ENCODE results near the gene CFDP1.
A peak's percentile ranks its signal among the peaks of the same experiment; 100 is the strongest.
"Not testable (repeated sequence)": the region's sequence is repeated elsewhere in the genome, so short reads cannot be mapped to it uniquely, and the experiment has no call there.

The CFDP1 gene

DNA sequence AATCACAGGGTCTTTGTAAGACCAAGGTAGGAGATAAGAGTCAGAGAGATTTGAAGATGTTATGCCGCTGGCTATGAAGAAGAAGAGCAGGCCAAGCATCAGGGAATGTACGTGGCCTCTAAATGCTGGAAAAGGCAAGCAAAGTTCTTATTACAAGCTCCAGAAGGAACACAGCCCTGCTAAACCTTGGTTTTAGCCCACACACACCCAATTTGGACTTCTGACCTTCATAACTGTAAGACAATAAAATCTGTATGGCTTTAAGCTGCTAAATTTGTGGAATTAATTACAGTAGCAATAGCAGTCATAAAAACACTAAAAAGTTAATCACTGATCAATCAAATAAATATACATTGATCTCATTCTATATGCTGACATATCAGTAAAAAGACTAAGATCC is 25.1 kb upstream of the CFDP1 start:
- no peak for DNase-seq

DNA sequence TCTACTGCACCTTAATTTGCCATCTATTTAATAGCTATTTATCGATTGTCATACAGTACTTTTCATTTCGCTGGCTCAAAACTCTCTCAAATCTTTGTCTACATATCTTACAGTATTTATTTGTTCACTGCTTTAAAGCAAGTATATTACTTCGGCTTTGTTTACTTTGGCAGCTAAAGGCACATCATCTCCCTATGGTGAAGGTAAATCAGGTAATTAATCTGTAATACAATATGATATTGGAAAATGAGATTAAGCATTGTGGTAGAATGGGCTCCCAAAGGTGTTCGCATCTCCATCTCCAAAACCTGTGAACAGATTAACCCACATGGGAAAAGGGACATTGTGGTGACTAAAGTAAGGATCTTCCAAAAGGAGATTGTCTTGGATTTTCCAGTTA is 24.7 kb upstream of the CFDP1 start:
- no peak for DNase-seq

DNA sequence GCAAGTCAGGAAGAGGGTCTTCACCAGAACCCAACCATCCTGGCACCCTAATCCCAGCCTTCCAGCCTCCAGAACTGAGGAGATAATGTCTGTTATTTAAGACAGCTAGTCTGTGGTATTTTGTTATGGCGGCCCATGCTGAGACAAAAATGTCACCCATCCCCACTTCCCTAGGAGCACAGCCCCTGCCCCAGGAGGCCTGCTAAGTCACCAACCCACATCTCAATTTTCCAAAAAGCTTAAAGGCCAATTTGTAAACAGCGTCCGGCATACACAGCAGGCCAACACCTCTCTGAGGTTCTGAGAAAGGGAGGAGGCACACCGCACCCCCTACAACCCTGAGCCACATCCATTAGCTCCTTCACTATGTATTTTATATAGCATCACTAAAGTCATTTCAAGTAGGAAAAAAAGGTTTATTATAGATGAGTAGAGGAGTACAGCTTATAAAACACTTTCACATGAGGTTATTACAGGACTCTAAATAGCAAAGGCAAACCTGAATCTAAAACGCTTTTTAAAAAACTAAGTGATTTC is 24.2 kb upstream of the CFDP1 start:
- DNase-seq: no peak

DNA sequence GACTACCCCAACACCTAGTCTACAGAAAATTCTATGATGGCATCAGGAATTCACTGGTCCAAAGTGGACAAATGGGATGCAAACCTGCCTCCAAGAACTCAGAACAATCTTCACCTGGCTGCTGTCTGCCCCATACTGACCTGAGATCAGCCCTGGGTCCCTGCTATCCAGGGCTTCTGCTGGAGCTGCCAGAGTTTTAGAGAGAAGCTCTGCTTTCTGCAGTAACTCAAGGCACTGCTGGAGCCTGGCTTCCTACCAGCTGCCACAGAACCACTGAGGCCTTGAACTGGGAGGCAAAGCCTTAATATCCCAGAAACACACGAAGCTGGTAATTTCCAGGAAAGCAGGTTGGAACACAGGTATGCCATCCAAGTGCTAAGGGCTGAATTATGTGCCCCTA is 23.7 kb upstream of the CFDP1 start:
- no peak for DNase-seq

DNA sequence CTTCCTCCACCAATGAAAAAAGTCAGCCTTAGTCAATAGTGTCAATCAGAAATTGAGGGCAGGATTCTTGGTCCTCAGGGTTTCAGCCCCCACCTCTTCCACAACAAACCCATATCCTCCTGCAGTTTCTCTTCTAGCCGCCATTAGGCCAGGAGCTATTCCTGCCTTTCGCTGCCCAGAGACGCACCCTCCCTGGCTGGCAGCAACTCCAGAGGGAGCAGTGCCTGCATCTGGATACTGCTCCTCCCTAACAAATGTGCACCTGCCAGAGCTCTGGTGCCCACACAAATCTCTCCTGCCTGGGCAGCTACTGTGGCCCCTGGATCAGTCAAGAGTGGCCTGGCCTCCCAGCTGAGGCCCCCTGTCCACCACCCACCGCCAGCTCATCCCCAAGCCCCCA is 23.2 kb upstream of the CFDP1 start:
- DNase-seq: not testable (repeated sequence)

DNA sequence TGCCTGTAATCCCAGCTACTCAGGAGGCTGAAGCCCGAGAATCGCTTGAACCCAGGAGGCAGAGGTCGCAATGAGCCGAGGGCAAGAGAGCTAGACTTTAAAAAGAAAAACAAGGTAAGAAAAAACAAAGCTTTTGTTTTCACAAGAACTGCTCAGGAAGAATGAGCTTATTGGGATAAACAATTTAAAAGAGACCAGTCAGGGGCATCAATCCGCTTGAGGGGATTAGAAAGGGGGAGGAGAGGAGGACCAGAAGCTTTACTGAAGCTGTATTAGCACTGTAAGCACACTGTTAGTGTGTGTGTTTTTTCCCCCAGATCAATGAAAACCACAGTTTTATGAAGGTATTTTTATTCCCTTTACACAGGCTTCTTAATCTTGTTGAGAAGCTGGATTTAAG is 22.4 kb upstream of the CFDP1 start:
- no peak for DNase-seq

DNA sequence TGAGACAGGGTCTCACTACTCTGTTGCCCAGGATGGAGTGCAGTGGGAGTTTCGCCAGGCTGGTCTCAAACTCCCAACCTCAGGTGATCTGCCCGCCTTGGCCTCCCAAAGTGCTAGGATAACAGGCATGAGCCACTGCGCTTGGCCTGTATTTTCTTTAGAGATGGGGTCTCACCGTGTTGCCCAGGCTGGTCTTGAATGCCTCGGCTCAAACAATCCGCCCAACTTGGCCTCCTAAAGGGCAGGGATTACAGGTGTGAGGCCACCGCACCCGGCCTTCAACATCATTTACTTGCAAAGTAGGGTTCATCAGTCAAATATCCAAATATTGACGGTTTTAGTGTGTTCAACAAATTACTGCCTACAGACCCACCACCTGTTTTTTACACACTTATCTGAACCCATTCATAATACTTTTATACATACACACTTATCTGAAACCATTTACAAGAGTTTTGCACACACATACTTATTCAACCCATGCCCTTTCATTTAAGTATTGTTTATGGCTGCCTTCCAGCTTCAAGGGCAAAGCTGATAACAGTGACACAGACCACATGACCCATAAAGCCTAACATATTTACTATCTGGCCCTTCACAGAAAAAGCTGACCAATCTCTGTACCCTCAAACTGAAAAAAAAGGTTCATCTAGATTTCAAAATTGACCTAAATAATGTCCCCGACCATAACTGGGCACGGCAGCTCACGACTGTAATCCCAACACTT is 19.3 kb upstream of the CFDP1 start:
- DNase-seq: no peak

DNA sequence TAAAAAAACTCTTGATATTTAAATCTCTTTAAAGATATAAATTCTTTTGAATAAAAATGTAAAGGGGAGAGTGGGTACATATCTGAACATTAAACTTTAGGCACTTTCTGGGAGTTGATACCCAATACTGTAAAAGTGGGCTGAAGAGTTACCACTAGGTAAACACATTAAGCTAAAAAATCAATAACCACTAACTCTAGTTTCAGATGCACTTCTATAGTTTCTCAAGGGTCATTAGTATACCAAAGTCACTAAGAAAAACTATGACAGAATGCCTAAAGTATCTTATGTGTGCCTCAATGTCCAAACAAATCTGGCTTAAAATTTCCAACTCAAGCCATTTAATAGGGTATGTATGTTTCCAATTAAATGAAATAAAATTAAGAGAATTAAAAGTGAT is 13.1 kb upstream of the CFDP1 start:
- DNase-seq: no peak

DNA sequence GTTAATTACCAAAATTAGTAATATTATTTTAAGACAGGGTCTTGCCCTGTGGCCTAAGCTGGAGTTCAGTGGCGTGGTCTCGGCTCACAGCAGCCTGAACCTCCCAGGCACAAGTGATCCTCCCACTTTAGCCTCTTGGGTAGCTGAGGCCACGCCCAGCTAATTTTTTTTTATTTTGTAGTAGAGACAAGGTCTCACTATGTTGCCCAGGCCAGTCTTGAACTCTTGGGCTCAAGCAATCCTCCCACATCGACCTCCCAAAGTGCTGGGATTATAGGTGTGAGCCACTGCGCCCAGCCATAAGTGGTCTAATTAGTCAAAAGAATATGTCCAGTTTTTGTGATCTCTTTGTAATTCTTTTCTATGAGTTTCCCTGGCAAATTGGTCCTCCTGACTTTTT is 12.0 kb upstream of the CFDP1 start:
- no peak for DNase-seq

DNA sequence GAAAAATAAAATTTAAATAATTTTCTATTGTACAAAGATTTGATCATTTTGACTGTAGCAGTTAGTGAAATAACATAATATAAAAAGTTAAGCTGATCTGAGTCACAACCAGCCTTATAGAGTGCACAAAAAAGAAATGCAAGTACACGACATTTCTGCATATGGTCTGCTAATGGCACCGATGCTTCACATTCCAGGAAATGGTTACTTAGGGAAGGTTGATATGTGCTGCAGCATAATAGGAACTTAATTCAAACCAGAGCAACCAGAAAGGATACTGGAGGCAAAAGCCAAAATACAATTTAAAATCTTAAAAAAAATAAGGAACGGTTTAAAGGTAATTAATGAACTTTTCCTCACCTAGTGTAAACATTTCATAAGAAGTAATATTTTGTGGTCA is 10.0 kb upstream of the CFDP1 start:
- DNase-seq: no peak

DNA sequence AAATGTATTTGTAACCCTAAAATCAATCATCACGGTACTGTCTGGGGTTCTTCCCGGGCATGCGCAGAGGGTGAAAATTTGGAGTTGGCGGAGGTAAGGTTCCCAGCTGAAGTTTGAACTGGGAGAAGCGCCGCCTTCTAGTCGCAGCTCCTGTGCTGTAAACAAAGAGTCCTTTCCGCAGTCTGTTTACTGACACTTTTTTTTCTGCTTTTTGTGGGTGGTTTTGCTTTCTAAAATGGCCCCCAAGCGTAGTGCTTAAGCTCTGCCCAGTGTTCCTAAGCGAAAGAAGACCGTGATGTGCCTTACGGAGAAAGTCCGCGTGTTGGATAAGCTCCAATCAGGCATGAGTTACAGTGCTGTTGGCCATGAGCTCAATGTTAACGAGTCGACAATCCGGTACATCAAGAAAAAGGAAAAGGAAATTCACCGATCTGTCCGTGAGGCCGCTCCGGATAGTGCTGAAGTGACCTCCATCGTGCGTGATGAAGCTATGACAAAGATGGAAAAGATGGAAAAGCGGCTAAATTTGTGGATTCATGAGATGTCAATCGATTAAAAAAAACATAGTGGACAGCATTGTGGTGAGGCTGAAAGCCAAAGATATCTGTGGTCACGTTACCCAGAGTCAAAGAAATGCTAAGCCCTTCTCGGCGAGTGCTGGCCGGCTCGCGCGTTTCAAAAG is 570 bp upstream of the CFDP1 start:
- no peak for DNase-seq

DNA sequence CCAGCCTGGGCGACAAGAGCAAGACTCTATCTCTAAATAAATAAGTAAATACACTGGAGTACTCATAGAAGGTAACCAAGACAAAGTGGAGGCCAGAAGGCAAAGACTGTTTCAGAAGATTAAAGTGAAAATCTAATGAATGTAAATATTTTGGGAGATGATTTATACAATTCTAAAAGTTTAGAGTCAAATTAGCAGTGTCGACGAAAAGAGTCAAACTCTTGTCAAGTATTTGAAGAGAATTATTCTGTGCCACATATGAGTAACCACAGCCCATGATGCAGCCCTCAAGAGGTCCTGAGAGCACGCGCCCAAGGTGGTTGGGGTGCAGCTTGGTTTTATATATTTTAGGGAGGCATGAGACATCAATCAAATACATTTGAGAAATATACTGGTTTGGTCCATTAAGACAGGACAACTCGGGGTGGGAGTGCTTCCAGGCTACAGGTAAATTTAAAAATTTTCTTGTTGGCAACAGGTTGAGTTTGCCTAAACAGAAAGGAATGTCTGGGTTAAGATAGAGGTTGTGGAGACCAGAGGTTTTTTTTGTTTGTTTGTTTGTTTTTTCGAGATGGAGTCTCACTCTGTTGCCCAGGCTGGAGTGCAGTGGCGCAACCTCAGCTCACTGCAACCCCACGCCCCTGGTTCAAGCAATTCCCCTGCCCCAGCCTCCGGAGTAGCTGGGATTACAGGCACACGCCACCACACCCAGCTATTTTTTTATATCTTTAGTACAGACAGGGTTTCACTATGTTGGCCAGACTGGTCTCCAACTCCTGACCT is 3.5 kb downstream of the CFDP1 start:
- DNase-seq: no peak

DNA sequence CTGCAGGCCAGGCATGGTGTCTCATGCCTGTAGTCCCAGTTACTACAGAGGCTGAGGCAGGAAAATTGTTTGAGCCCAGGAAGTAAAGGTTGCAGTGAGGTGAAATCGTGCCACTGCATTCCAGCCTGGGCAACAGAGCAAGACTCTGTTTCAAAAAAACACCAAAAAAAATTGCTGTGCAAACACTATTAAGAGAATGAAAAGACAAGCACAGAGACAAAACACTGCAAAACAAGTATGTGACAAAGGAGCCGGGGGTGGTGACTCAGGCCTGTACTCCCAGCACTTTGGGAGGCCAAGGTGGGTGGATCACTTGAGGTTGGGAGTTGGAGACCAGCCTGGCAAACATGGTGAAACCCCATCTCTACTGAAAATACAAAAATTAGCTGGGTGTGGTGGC is 6.8 kb downstream of the CFDP1 start:
- DNase-seq: not testable (repeated sequence)

DNA sequence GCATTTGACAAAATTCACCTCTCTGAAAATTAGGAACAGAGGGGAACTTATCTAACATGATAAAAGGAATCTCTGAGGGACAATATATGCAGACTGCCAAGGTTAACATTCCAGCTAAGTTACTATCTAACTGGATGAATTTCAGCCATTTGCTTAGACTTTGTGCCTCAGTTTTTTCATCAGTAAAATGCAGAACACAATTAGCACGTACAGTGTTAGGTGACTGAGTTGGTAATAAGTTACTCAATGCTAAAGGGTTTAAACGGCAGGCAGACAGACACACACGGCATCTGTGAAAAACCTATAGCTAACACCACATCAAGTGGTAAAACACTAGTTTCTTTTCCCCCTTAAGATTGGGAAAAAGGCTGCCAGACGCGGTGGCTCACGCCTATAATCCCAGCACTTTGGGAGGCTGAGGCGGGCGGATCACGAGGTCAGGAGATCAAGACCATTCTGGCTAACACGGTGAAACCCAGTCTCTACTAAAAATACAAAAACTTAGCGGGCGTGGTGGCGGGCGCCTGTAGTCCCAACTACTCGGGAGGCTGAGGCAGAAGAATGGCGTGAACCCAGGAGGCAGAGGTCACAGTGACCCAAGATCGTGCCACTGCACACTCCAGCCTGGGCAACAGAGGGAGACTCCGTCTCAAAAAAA is 9.1 kb downstream of the CFDP1 start:
- not testable (repeated sequence) for DNase-seq

DNA sequence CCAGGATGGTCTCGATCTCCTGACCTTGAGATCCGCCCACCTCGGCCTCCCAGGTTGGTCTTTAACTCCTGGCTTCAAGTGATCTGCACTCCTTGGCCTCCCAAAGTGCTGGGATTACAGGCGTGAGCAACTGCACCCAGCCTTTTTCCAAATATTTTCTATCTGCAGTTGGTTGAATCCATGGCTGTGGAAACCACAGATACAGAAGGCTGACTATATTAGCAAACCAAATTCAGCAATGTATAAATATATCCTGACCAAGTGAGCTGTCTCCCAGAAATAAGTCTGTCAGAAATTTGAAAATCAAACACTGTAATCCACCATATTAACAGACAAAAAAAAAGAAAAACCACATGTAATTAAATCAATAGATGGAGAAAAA is 9.6 kb downstream of the CFDP1 start:
- no peak for DNase-seq

DNA sequence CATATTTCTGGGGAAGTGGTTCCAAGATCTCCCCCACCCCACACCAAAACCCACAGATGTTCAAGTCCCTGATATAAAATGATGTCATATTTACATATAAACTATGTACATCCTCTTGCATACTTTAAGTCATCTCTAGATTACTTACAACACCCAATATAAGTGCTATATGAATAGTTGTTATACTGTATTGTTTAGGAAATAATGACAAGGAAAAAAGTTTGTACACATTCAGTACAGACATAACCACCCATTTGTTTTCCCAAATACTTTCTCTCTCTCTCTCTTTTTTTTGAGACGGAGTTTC is 11.5 kb downstream of the CFDP1 start:
- DNase-seq: no peak

DNA sequence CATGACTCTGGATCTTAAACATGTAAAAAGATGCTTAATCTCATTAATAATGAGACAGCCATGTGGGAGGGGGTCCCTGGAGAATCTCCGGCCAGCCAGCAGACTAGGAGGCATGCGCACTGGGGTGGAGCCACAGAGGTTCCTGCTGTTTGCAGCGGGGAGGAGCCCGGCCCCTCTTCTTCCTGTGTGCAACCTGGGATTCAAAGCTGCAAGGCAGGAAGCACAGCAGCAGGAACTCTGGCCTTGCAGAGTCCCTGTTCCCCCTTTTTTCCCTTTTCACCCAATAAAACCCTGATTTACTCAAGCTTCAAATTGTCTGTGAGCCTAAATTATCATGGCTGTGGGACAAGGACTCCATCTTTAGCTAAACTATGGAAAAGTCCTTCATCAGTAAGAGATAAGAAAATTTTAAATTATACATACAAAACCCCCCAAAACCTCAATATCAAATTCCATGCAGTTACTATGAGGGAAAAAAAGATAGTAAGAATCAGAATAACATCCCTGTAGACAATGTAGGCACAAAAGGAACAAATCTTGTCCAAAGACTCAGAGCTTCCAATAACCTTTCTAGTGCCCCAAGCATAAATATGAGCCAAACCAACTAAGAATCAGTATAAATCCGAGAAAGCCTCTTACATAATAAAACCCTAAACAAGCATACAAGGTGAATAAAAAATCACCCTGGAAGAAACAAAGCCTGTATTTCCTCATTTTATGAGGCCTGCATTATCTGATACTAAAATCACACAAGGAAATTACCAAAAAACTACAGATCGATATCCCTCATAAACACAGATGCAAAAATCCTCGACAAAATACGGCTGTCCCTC is 12.1 kb downstream of the CFDP1 start:
- DNase-seq: peak; percentile 74

DNA sequence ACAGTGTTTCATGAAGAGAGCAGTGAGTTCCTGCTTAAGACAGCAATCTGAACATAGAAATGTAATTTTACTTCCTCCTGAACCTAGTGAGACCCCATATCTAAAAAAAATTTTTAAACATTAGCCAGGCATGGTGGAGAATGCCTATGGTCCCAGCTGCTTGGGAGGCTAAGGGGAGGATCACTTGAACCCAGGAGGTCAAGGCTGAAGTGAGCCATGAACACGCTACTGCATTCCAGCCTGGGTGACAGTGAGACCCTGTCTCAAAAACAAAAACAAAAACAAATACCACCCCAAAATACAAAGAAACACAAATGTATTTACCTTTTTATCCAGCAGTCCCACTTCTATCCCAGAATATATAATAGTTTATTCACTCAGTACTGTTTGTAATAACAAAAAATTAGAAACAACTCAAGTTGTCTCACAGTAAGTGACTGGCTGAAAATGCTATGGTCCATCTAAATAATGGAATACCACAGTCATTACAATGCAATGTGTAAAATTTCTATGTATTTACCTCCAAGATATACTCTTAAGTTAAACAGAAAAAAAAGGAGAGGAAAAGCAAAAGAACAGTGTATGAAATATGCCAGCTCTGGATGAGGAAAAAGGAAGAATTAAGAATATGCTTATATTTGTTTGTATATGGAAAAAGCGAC is 16.3 kb downstream of the CFDP1 start:
- DNase-seq: no peak

DNA sequence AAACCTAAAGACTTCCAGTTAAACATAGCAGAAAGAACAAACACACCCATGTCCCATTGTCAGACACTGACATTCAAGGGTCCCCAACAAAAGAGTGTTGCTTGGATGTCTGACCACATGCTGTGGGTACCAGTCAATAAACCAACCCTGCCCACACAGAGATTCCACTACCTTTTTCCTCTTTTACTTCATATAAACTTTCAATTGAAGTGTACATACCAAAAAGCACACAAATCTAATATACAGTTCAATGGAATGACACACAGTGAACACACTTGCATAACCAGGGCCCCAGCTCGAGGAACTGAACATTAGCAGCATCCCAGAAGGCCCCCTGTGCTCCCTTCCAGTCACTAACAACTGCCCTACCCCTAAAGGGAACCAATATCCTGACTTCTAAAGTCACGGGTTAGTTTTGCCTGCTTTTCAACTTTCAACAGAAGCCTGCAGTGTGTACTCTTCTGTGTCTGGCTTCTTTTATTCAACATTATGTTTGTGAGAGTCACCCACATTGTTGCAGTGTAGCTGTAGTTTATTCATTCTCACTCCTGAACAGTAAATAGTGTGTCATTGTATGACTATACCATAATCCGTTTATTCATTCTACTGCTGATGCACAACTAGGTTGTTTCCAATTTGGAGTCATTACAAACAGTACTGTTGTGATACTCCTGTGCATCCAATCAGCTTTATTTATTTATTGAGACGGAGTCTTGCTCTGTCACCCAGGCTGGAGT is 18.0 kb downstream of the CFDP1 start:
- no peak for DNase-seq

DNA sequence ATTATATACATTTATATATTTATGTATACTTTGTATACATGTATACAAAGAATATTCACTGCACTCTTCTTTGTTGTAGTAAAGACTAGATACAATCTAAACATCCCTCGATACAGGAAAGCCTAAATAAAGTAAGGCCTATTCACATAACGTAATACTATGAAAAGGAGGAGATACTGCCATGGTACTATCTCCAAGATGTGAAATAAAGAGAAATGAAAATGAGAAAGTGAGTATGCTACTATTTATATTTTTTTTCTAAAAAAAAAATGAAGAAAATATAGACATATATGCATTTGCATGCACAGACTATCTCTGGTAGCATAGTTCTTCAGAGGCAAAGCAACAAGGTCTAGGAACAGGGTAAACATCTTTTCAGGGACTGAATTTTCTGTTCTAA is 19.4 kb downstream of the CFDP1 start:
- DNase-seq: no peak

DNA sequence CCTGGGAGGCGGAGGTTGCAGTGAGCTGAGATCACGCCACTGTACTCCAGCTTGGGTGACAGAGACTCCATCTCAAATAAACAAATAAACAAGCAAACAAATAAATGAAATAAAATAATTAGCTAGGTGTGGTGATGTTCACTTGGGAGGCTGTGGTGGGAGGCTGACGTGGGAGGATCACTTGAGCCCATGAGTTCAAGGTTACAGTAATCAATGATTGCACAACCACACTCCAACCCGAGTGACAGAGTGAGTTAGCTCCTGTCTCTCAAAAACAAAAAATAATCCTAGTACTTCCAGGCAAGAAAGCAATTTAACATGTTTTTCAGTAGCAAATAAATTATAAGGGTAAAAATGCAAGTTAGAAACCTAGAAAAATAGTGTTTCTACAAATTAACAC is 26.4 kb downstream of the CFDP1 start:
- DNase-seq: no peak
